ENCODE measurements around the gene ICAM5. TPM values are rescaled to one million over a fixed set of nuclear protein-coding genes. Genes with fewer than 3 reads are reported as not detected.

ICAM5 gene
- total and polyA plus RNA-seq, 9 of the 15 experiments (the other 6 are each of a cell fraction or from before 2014, with no cell fraction given), result 0.10 to 114 (median 13.7) TPM

DNA sequence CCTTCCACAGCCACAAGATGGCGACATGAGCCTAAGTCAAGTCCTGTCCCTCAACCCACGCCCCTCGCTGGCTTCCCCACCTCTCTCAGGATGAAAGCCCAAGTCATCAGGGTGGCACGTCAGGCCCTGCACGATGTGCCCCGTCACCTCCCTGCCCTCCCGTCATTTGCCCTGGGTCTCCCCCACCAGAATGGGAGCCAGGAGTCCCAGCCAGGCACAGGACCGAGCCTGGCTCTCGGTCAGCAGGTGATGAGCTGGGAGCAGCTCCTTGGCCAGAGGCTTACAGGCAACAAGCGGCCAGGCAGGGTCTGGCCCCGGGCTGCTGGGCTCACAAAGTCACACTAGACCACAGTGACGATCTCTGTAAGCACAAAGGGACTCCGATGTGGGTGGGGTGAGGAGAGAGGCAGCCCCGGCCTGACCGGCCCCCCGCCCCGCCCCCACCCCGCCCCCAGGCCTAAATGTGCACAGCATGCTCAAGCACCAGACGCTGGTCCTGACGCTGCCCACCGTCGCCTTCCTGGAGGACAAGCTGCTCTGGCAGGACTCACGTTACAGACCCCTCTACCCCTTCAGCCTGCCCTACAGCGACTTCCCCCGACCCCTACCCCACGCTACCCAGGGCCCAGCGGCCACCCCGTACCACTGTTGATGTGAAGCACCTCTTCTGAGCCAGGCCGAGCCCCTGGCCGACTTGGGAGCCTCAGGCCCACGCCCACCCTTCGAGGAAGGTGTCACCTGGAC lies 30.4 kb upstream of the ICAM5 start (continued):
- TF ChIP-seq ZNF398 (CRISPR knock-in tag; IDR thresholded peaks at IDR 0.05) (no peak), PHF21A (IDR thresholded peaks at IDR 0.05; ENCODE audit: borderline replicate concordance, low read depth) (no peak), CREM (IDR thresholded peaks at IDR 0.05; ENCODE audit: low read depth) (0 out of 2 replicates have a peak, but pooled peaks have one; percentile 24), SRSF9 (IDR thresholded peaks at IDR 0.05; ENCODE audit: borderline replicate concordance, low read depth, low read length) (no peak)
- TF ChIP-seq, protein P1, sequence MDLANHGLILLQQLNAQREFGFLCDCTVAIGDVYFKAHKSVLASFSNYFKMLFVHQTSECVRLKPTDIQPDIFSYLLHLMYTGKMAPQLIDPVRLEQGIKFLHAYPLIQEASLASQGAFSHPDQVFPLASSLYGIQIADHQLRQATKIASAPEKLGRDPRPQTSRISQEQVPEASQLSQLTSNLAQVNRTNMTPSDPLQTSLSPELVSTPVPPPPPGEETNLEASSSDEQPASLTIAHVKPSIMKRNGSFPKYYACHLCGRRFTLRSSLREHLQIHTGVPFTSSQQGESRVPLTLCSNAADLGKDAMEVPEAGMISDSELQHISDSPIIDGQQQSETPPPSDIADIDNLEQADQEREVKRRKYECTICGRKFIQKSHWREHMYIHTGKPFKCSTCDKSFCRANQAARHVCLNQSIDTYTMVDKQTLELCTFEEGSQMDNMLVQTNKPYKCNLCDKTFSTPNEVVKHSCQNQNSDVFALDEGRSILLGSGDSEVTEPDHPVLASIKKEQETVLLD (IDR thresholded peaks at IDR 0.05), result no peak

DNA sequence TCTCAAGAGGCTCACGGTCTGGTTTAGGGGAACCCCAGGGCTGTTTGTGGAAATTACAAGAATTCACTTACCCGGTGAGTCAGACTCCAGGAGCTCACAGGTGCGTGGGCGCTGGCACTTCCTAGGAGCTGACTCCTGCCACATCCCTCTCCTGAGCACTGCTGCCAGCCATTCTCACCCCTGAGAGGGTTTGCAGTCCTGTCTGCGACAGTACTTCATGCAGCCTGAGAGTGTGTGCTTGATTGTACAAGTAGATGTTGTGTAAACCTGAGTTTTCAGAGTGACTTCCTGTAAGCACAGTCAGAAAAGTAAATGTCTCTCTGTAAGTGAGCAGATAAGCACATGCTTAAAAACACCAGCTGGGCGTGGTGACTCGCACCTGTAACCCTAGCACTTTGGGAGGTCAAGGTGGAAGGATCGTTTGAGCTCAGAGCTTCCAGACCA lies 29.6 kb upstream of the ICAM5 start:
- ChIA-PET CTCF (ENCODE audit: low intra/inter-chr PET ratio) (interaction anchor here (5.5 kb wide), 1 partner anchor 130 kb away, joined by 72 read pairs; no protein-coding TSS in a partner anchor), POLR2A (interaction anchor here (0.6 to 3.4 kb wide), 13 partner anchors 8 to 163 kb away, joined by 3 to 23 read pairs (median 5); partner anchors contain the start of genes CDC37, ICAM1, MRPL4 and PPAN)
- FAIRE-seq, result peak; percentile 90
- intact Hi-C loops (cut with micrococcal nuclease), result no loop called here
- BruUV-seq (replicated peaks), result no TSS peak
- Histone ChIP-seq H3K9me1 (ENCODE audit: control insufficient read depth, insufficient read depth, low read length) (no peaks in the 10 kb centered on the region), H3K9me3 (replicated peaks; ENCODE audit: control insufficient read depth, insufficient read depth, low read depth, low read length) (no peaks in the 10 kb centered on the region), H3K4me2 (ENCODE audit: insufficient read depth, low read length) (no peak overlapping the region), H3K79me2 (ENCODE audit: control insufficient read depth, insufficient read depth, low read length) (no peaks in the 10 kb centered on the region), H3K36me3 (ENCODE audit: control insufficient read depth, insufficient read depth, low read length) (peaks cover 43% of the 10 kb centered on the region), H4K20me1 (replicated peaks; ENCODE audit: control insufficient read depth, insufficient read depth, low read length) (no peaks in the 10 kb centered on the region; the same call in 1 of the 2 replicates), H3K27me3 (ENCODE audit: control insufficient read depth in 2 of 2, insufficient read depth in 2 of 2, low read length in 2 of 2) (no peaks in the 10 kb centered on the region), H3K9ac (ENCODE audit: insufficient read depth in 1 of 2, low read depth in 2 of 2, low read length in 2 of 2) (no peak overlapping the region; a peak in 1 of 4 replicates), H2AFZ (ENCODE audit: low read depth, low read length) (no peak overlapping the region), H3K27ac (ENCODE audit: extremely low read depth, low read depth, low read length) (no peak overlapping the region), H3K4me1 (replicated peaks in 1 of 2; ENCODE audit: control insufficient read depth in 2 of 2, insufficient read depth in 2 of 2, low read length in 2 of 2) (peaks cover 5 to 34% of the 10 kb centered on the region in 2 experiments; a peak in 3 of 5 replicates), H3K4me3 (no peak overlapping the region)
- DNase-seq (ENCODE audit: extremely low read depth in 1 of 4, low spot score in 3 of 4), result peak in 2 of 4 experiments; percentile 7 to 49
- ATAC-seq, result peak; percentile 38
- 33% methylated on average over 8 of the region's 8 CpGs for WGBS (ENCODE audit: insufficient coverage, low coverage, missing lambda C conversion rate)
- in situ Hi-C loops (cut with MboI), result no loop called here
- 0 out of 2 replicates have a peak, but pooled peaks have one; percentile 54 for TF ChIP-seq POLR2AphosphoS2 (IDR thresholded peaks at IDR 0.05; ENCODE audit: low read length)
- peak; percentile 25; the same call in 1 of the 2 replicates for TF ChIP-seq TEAD4 (IDR thresholded peaks at IDR 0.05; ENCODE audit: low read length)
- no peak for TF ChIP-seq TEAD4 (CRISPR knock-in tag; IDR thresholded peaks at IDR 0.05; ENCODE audit: borderline replicate concordance)
- peak; percentile 43; the same call in 1 of the 2 replicates for TF ChIP-seq EGR1 (conservative IDR thresholded peaks at IDR 0.05)
- no peak for TF ChIP-seq ZNF41 (CRISPR knock-in tag; conservative IDR thresholded peaks at IDR 0.05)
- no peak for TF ChIP-seq TAF1 (IDR thresholded peaks at IDR 0.05; ENCODE audit: control insufficient read depth, extremely low read depth, insufficient read depth, low read length, severe bottlenecking)
- peak; percentile 26; the same call in 1 of the 2 replicates for TF ChIP-seq TFAP4 (CRISPR knock-in tag; IDR thresholded peaks at IDR 0.05; ENCODE audit: borderline replicate concordance)
- TF ChIP-seq TCF3 (CRISPR knock-in tag; IDR thresholded peaks at IDR 0.05), result 0 out of 2 replicates have a peak, but pooled peaks have one; percentile 46
- TF ChIP-seq MYNN (IDR thresholded peaks at IDR 0.05), result 0 out of 2 replicates have a peak, but pooled peaks have one; percentile 49
- no peak for TF ChIP-seq MYNN (CRISPR knock-in tag; IDR thresholded peaks at IDR 0.05)
- TF ChIP-seq NCOR1 (IDR thresholded peaks at IDR 0.05), result peak; percentile 33; the same call in 1 of the 2 replicates
- peak; percentile 59 for TF ChIP-seq SUPT5H (IDR thresholded peaks at IDR 0.05)

Measured in K562 (cell line).